ENCODE results near the gene MTUS2. TPM values are rescaled to one million over a fixed set of nuclear protein-coding genes. Genes with fewer than 3 reads are reported as not detected.

Gene MTUS2
- total and polyA plus RNA-seq, 2 of the 8 experiments (the other 6 are each of a cell fraction or from before 2014, with no cell fraction given) = 0.18 to 0.80 TPM

DNA sequence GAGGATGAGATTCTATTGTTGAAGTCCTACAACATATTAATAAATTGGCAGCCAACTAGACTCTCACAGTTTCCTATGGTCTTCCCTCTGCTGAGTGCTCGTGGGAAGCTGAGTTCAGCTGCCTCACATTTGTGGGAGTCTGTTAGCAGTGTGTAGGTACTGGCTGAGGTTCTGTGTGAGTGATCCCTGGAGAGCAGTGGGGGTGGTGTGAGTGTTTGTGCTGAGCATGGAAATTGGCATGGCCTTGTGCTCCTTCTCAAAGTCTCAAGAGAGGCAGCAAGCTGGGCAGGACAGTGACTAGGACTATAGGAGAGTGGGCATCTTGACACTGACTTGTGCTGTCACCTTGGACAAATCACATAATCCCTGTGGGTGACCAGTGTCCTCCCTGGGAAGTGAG is 298.3 kb downstream of the MTUS2 start:
- CTCF ChIA-PET (ENCODE audit: partially characterized antibody) = interaction anchor here (0.8 kb wide), 1 partner anchor 12 kb away, joined by 3 read pairs; no protein-coding TSS in a partner anchor
- Histone ChIP-seq H3K23ac (ENCODE audit: insufficient read length) (no peak overlapping the region), H2BK12ac (ENCODE audit: low read depth, low read length) (no peak overlapping the region)
- TF ChIP-seq SP1 (IDR thresholded peaks at IDR 0.05; ENCODE audit: low read depth, low read length) (no peak), TAF7 (optimal IDR thresholded peaks at IDR 0.05; ENCODE audit: borderline replicate concordance, low read depth, low read length) (no peak), SIN3A (conservative IDR thresholded peaks at IDR 0.05 in 1 of 2, IDR thresholded peaks at IDR 0.05 in 1 of 2; ENCODE audit: low read depth in 1 of 2, low read length in 2 of 2) (no peak), BRCA1 (IDR thresholded peaks at IDR 0.05; ENCODE audit: low read depth, low read length) (no peak), KDM5A (IDR thresholded peaks at IDR 0.05; ENCODE audit: low read length) (no peak), EZH2 (IDR thresholded peaks at IDR 0.05; ENCODE audit: low read depth, low read length, severe bottlenecking) (no peak), NRF1 (IDR thresholded peaks at IDR 0.05; ENCODE audit: low read depth, low read length) (no peak), TCF12 (IDR thresholded peaks at IDR 0.05; ENCODE audit: low read depth, low read length) (no peak), HDAC6 (IDR thresholded peaks at IDR 0.05; ENCODE audit: low read depth, low read length) (no peak), CEBPB (IDR thresholded peaks at IDR 0.05; ENCODE audit: low read depth, low read length) (no peak), CHD2 (IDR thresholded peaks at IDR 0.05; ENCODE audit: low read length) (no peak), BACH1 (IDR thresholded peaks at IDR 0.05; ENCODE audit: low read length) (no peak), SIRT6 (IDR thresholded peaks at IDR 0.05; ENCODE audit: low read length) (no peak), CBX5 (IDR thresholded peaks at IDR 0.05; ENCODE audit: low read depth, low read length) (no peak), EGR1 (IDR thresholded peaks at IDR 0.05; ENCODE audit: borderline replicate concordance, low read depth, low read length) (no peak)
- TF ChIP-seq, protein P1, sequence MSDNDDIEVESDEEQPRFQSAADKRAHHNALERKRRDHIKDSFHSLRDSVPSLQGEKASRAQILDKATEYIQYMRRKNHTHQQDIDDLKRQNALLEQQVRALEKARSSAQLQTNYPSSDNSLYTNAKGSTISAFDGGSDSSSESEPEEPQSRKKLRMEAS (IDR thresholded peaks at IDR 0.05) = no peak

More for the DNA sequence above, 298.3 kb downstream of the MTUS2 start:
- H2BK15ac ChIP-seq (ENCODE audit: low read length) = no peak overlapping the region
- no peaks in the 10 kb centered on the region for H3K79me2 ChIP-seq (ENCODE audit: control insufficient read depth in 1 of 2, insufficient read depth in 2 of 2, low read length in 2 of 2)
- no peak overlapping the region for H3K9ac ChIP-seq (replicated peaks in 1 of 4; ENCODE audit: extremely low read depth in 1 of 4, low read depth in 3 of 4, low read length in 3 of 4)
- no peak overlapping the region for H3K4me3 ChIP-seq (ENCODE audit: extremely low read depth in 1 of 4, insufficient read depth in 2 of 4, low read depth in 3 of 4, low read length in 4 of 4)
- H3K4me1 ChIP-seq (replicated peaks in 1 of 4; ENCODE audit: control insufficient read depth in 3 of 4, insufficient read depth in 4 of 4, low read length in 3 of 4) = no peaks in the 10 kb centered on the region
- no peak overlapping the region for H3K14ac ChIP-seq (ENCODE audit: insufficient read length)
- no peak overlapping the region for H3K18ac ChIP-seq (ENCODE audit: extremely low read depth, low read length)
- no peak overlapping the region for H3K4me2 ChIP-seq (ENCODE audit: insufficient read depth in 1 of 2, low read depth in 2 of 2, low read length in 2 of 2)
- no peak overlapping the region for H2BK5ac ChIP-seq (ENCODE audit: low read depth, low read length)
- H3K27me3 ChIP-seq (replicated peaks in 1 of 4; ENCODE audit: control insufficient read depth in 3 of 4, extremely low read depth in 1 of 4, insufficient read depth in 3 of 4, low read length in 3 of 4) = peaks cover 0 to 1% (median 0%) of the 10 kb centered on the region in 4 experiments; a peak in 1 of 7 replicates
- no peaks in the 10 kb centered on the region for H3K79me1 ChIP-seq (ENCODE audit: low read depth, low read length)
- H4K91ac ChIP-seq (replicated peaks; ENCODE audit: insufficient read length, low read length) = no peak overlapping the region
- H3K23me2 ChIP-seq (ENCODE audit: low read depth, low read length) = no peaks in the 10 kb centered on the region
- H2BK20ac ChIP-seq (ENCODE audit: low read length) = no peak overlapping the region
- H3K56ac ChIP-seq (replicated peaks; ENCODE audit: insufficient read length, low read depth, low read length) = no peak overlapping the region
- no peaks in the 10 kb centered on the region for H3K9me3 ChIP-seq (ENCODE audit: insufficient read depth in 2 of 2, low read depth in 1 of 2, low read length in 1 of 2)
- POLR2A ChIA-PET (ENCODE audit: partially characterized antibody) = no interaction called here
- no peak overlapping the region for H3K4ac ChIP-seq (replicated peaks; ENCODE audit: insufficient read length, low read depth, low read length)
- FAIRE-seq (no peak), DNase-seq (ENCODE audit: low read depth in 1 of 2, low spot score in 2 of 2) (no peak)
- no peak overlapping the region for H4K8ac ChIP-seq (ENCODE audit: extremely low read depth, insufficient read depth, low read length)
- no peak overlapping the region for H2AK5ac ChIP-seq (ENCODE audit: low read depth, low read length)
- H4K5ac ChIP-seq (ENCODE audit: insufficient read length, low read depth, low read length) = no peak overlapping the region
- WGBS, 2 experiments (ENCODE audit: extremely low coverage in 1 of 2, insufficient coverage in 1 of 2, insufficient read length in 1 of 2, insufficient replicate concordance in 2 of 2, low coverage in 1 of 2, low lambda C conversion rate in 2 of 2, missing lambda C conversion rate in 1 of 2) = 90% methylated on average over 1 of the region's 1 CpG; no CpG with 5 or more reads in 1 of the 2 experiments
- no peak overlapping the region for H2BK120ac ChIP-seq (replicated peaks; ENCODE audit: low read depth, low read length)
- H4K20me1 ChIP-seq (replicated peaks in 1 of 2; ENCODE audit: control insufficient read depth in 1 of 2, insufficient read depth in 2 of 2, low read length in 2 of 2) = no peaks in the 10 kb centered on the region
- no peak overlapping the region for H2AFZ ChIP-seq (ENCODE audit: low read length)
- no peak overlapping the region for H3K27ac ChIP-seq (ENCODE audit: low read depth, low read length)
- H3K36me3 ChIP-seq (ENCODE audit: control insufficient read depth in 2 of 4, insufficient read depth in 4 of 4, low read length in 3 of 4) = no peaks in the 10 kb centered on the region
